Heart left ventricle (tissue), 13 donors: ENCODE measurements around the gene SEC61B.

Source experiments
- POLR2A ChIP-seq, 2 donors: fragments of 450-650 bp; IDR thresholded peaks; one replicate each; pipeline ENCODE4 v1.6.1; 2017; ENCODE audit warnings: antibody characterized with exemption in 2 of 2, mild to moderate bottlenecking in 2 of 2, moderate library complexity in 2 of 2
- TF ChIP-seq, protein P1 (sequence below), 12 donors: fragments of 200-600 bp; sonication (generic) in 4 of 12; IDR thresholded peaks; one replicate each; pipeline versions ENCODE4 v1.5.0 to v1.8.0; 2018 to 2022; ENCODE audit warnings: antibody characterized with exemption in 12 of 12, mild to moderate bottlenecking in 5 of 12
- donor health status: ischemic (EF 13 %, LVEDD 7.1; RV severe dilation, severe dysfunction).
- donor health status: DM: no; HTN: yes; CAD: no.
- donor health status: DM: no; HTN: no; CAD: no.
- donor health status: ischemic (EF 25% LVEDD 6.9; RV normal size, moderate dysfunction).
- donor health status: ischemic (EF 25% LVEDD 5.7; RV mildly dilated, moderate dysfunction).
- donor health status: ischemic (EF 35%, LVEDD 5.7; RV mildly dilated, moderate dysfunction).
- donor health status: nonischemic (EF 11% LVEDD 7.7; RV severe dilation, severe dysfunction).
- donor health status: DM: yes; HTN: yes; CAD: no.
- donor health status: PGD.
- donor health status: ischemic (EF 29% LVEDD 5.4; RV normal size, mild dysfunction).
- donor health status: nonischemic (EF 23%, LVEDD 6.1; RV moderate dilation, normal function).

GRCh38 chr9:99185934-99186333 lies 36.1 kb upstream of the SEC61B start:
- TF ChIP-seq, protein P1, sequence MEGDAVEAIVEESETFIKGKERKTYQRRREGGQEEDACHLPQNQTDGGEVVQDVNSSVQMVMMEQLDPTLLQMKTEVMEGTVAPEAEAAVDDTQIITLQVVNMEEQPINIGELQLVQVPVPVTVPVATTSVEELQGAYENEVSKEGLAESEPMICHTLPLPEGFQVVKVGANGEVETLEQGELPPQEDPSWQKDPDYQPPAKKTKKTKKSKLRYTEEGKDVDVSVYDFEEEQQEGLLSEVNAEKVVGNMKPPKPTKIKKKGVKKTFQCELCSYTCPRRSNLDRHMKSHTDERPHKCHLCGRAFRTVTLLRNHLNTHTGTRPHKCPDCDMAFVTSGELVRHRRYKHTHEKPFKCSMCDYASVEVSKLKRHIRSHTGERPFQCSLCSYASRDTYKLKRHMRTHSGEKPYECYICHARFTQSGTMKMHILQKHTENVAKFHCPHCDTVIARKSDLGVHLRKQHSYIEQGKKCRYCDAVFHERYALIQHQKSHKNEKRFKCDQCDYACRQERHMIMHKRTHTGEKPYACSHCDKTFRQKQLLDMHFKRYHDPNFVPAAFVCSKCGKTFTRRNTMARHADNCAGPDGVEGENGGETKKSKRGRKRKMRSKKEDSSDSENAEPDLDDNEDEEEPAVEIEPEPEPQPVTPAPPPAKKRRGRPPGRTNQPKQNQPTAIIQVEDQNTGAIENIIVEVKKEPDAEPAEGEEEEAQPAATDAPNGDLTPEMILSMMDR (IDR thresholded peaks at IDR 0.05): no peak
- TF ChIP-seq POLR2A (IDR thresholded peaks at IDR 0.05): no peak
